ENCODE measurements around the gene CALCOCO2. TPM values are rescaled to one million over a fixed set of nuclear protein-coding genes. Genes with fewer than 3 reads are reported as not detected.
A peak's percentile ranks its signal among the peaks of the same experiment; 100 is the strongest.
"Not testable (repeated sequence)": the region's sequence is repeated elsewhere in the genome, so short reads cannot be mapped to it uniquely, and the experiment has no call there.

Gene CALCOCO2
- total RNA-seq, 4 donors from 2014 or later: 97.7 to 112 (median 106) TPM

DNA sequence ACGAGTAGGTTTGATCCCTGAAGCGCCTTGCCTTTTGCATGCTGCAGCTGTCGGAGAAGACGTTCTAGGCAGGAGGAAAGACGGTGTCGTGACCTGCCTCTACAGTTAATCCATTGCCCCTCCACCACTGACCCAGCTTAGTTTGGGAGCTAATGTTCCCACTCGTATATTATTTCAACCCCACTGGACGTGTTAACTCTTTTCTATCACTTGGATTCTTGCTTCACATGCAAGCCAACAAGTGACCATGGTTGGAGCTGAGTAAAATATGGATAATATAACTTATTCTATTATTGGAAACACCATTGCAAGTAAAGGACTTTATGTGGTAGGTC lies 681 bp downstream of the CALCOCO2 start:
- H3K4me3 ChIP-seq (ENCODE audit: low read depth, poor library complexity, severe bottlenecking): peak overlapping the region; percentile 96
- intact Hi-C loops (cut with DNase I; ENCODE audit: low total_unique reads): no loop called here
- TF ChIP-seq, protein P1, sequence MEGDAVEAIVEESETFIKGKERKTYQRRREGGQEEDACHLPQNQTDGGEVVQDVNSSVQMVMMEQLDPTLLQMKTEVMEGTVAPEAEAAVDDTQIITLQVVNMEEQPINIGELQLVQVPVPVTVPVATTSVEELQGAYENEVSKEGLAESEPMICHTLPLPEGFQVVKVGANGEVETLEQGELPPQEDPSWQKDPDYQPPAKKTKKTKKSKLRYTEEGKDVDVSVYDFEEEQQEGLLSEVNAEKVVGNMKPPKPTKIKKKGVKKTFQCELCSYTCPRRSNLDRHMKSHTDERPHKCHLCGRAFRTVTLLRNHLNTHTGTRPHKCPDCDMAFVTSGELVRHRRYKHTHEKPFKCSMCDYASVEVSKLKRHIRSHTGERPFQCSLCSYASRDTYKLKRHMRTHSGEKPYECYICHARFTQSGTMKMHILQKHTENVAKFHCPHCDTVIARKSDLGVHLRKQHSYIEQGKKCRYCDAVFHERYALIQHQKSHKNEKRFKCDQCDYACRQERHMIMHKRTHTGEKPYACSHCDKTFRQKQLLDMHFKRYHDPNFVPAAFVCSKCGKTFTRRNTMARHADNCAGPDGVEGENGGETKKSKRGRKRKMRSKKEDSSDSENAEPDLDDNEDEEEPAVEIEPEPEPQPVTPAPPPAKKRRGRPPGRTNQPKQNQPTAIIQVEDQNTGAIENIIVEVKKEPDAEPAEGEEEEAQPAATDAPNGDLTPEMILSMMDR (IDR thresholded peaks at IDR 0.05): no peak
- no peak for TF ChIP-seq POLR2A (IDR thresholded peaks at IDR 0.05)
- no peak for DNase-seq (ENCODE audit: low spot score in 2 of 2)
- 1% methylated on average over 8 of the region's 8 CpGs for WGBS, 2 donors

DNA sequence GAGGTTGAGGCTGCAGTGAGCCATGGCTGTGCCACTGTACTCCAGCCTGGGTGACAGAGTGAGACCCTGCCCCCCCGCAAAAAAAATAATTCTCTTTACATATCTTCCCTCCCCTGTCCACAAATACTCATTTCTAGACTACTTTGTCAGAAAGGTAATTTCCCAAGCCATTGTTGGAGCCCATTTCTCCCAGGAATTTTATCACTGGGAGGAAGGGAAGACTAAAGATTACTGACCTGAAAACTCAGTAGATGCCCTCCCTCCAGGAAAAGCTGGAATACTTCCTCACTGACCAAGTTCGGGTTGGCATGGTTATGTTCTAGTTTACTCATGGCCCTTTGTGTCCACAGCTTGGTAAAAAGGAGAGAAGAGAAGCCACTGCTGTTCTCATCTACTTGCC lies 4.1 kb downstream of the CALCOCO2 start:
- no peak for TF ChIP-seq POLR2A (IDR thresholded peaks at IDR 0.05)
- TF ChIP-seq, protein P1 (IDR thresholded peaks at IDR 0.05): no peak
- no peak overlapping the region for H3K4me3 ChIP-seq (ENCODE audit: low read depth, poor library complexity, severe bottlenecking)
- WGBS, 2 donors: 74 to 90% methylated on average over 2 of the region's 2 CpGs
- intact Hi-C loops (cut with DNase I; ENCODE audit: low total_unique reads): no loop called here
- DNase-seq (ENCODE audit: low spot score in 2 of 2): no peak

DNA sequence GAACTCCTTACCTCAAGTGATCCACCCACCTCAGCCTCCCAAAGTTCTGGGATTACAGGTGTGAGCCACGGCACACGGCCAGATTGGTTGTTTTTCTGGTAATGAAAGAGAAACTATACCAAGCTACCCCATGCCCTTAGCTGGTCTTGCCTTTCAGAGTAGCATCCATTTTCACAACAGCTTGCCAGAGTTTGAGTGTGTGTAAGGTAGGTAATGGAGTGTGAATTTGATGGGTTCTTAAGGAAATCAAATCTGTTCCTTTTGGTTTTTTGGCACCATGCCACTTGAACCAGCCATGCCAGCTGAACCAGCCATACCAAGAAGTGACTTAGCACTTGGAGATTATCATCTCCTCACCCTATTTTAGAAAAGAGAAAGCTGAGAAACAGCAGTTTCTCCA lies 5.1 kb downstream of the CALCOCO2 start:
- intact Hi-C loops (cut with DNase I; ENCODE audit: low total_unique reads): no loop called here
- no peak overlapping the region for H3K4me3 ChIP-seq (ENCODE audit: low read depth, poor library complexity, severe bottlenecking)
- TF ChIP-seq, protein P1 (IDR thresholded peaks at IDR 0.05): no peak
- no peak for TF ChIP-seq POLR2A (IDR thresholded peaks at IDR 0.05)
- no peak for DNase-seq (ENCODE audit: low spot score in 2 of 2)
- WGBS, 2 donors: 89 to 95% methylated on average over 2 of the region's 2 CpGs

DNA sequence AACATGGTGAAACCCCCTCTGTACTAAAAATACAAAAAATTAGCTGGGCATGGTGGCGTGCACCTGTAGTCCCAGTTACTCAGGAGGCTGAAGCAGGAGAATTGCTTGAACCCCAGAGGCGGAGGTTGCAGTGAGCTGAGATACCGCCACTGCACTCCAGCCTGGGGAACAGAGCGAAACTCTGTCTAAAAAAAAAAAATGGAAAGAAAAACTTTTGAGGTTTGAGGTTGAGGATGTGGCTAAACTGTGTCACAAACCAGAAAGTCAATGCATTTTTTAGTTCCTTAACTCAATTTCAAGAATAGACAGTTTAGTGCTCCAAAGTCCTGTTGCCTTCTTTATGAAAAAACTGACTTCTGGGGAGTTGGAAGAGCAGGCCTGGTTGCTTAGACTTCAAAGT lies 6.6 kb downstream of the CALCOCO2 start:
- DNase-seq (ENCODE audit: low spot score in 2 of 2); H3K4me3 ChIP-seq (ENCODE audit: low read depth, poor library complexity, severe bottlenecking); intact Hi-C loops (cut with DNase I; ENCODE audit: low total_unique reads): not testable (repeated sequence)
- WGBS, 2 donors: 86 to 89% methylated on average over 4 of the region's 4 CpGs

DNA sequence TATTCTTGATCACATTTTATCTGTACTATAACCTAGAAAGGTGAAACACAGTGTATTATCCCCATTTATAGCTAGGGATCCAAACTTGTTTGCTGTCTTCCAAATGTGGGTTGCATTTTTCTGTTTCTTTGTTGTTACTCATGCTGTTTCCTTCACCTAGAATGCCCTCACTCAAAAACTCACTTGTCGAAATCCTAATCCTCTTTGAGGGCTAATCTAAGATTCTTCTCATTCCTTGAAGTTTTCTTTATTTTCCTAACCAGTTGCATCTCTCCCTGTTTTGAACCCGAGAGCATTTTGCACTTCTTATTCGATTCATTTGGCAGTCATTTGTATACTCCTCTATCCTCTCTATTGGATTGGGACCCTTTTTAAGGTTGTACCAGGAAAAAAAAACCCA lies 9.6 kb downstream of the CALCOCO2 start:
- H3K4me3 ChIP-seq (ENCODE audit: low read depth, poor library complexity, severe bottlenecking): no peak overlapping the region
- no peak for DNase-seq (ENCODE audit: low spot score in 2 of 2)
- no peak for TF ChIP-seq POLR2A (IDR thresholded peaks at IDR 0.05)
- intact Hi-C loops (cut with DNase I; ENCODE audit: low total_unique reads): no loop called here
- WGBS, 2 donors: 53 to 75% methylated on average over 3 of the region's 3 CpGs

DNA sequence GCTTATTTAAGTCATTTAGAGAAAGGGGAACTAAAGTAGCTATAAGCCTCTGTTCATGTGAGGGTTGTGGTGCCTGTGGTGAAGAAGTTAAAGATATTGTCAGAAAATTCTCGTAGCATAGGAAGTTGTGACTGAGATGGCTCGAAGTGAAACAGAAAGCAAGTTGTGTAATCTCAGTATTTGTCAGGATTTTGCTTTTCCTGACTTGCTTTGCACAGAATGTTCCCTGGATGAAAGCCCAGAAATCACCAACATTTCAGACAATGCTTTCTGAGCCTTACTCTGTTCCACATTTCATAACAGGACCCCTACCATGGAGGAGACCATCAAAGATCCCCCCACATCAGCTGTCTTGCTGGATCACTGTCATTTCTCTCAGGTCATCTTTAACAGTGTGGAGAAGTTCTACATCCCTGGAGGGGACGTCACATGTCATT lies 10.6 kb downstream of the CALCOCO2 start:
- no peak overlapping the region for H3K4me3 ChIP-seq (ENCODE audit: low read depth, poor library complexity, severe bottlenecking)
- intact Hi-C loops (cut with DNase I; ENCODE audit: low total_unique reads): no loop called here
- DNase-seq (ENCODE audit: low spot score in 2 of 2): peak in 1 of 2 donors; percentile 68
- TF ChIP-seq POLR2A (IDR thresholded peaks at IDR 0.05): no peak
- TF ChIP-seq, protein P1 (IDR thresholded peaks at IDR 0.05): no peak
- 16 to 17% methylated on average over 3 of the region's 3 CpGs for WGBS, 2 donors

DNA sequence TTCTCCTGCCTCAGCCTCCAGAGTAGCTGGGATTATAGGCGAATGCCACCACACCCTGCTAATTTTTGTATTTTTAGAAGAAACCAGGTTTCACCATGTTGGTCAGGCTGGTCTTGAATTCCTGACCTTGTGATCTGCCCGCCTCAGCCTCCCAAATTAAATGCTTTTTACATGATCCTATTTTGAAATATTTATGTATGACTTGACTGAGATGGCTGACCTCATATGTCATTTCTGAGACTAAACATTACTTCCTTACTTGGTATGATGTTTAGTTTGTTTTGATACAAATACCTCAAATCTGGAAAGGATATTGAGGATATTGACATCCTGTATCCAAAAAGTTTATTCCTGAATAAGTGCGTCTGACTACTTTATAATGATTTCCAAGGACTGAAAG lies 11.9 kb downstream of the CALCOCO2 start:
- intact Hi-C loops (cut with DNase I; ENCODE audit: low total_unique reads): no loop called here
- H3K4me3 ChIP-seq (ENCODE audit: low read depth, poor library complexity, severe bottlenecking): no peak overlapping the region
- no peak for DNase-seq (ENCODE audit: low spot score in 2 of 2)
- TF ChIP-seq POLR2A (IDR thresholded peaks at IDR 0.05): no peak
- TF ChIP-seq, protein P1 (IDR thresholded peaks at IDR 0.05): no peak
- WGBS, 2 donors: 87 to 89% methylated on average over 3 of the region's 3 CpGs
